ENCODE results near the gene STIM1.
"Not testable (repeated sequence)": the region's sequence is repeated elsewhere in the genome, so short reads cannot be mapped to it uniquely, and the experiment has no call there.

STIM1 gene

DNA sequence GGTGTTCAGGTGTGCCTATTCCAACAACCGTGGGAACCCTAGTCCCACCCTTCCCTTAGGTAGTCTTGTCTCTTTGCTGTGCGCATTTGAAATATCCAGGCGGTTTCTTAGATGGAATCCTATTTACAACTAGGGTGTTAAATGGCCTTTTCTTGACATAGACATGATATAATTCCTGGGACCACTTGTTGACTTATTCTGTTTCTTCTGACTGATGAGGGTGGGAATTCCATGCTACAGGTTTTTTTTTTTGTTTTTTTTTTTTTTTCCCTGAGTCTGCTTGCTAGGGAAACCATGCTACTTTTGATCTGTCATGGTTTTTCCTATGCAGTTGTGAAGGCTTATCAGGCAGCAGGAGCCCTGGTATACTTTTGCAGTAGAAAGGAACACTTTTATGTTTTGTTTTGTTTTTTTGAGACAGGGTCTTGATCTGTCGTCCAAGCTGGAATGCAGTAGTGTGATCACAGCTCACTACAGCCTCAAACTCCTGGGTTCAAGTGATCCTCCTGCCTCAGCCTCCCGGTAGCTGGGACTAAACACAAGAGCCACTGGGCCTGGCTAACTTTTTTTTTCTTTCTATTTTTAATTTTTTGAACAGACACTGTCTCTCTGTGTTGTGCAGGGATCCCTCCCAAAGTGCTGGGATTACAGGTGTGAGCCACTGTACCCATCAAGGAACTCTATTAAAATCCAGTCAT is 1.5 kb downstream of the STIM1 start:
- no peak for DNase-seq

DNA sequence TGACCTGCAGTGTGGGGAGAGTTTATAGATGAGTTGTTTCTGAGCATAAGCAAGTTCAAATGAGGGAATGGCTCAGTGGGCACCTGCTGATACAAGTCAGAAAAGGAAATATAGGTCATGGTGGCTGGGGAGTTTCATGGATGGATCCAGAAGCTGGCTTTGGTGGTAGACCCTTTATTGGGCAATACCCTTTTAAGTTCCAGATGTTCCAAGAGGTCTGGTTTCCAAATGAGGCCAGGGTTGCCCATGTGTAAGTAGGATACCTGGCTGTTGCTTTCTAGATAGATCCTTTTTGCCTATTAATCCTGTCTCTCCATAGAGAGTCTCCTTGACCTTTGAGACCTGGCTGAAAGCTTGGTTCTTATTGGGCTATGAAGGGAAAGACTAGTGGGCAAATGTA is 2.2 kb downstream of the STIM1 start:
- DNase-seq: no peak

DNA sequence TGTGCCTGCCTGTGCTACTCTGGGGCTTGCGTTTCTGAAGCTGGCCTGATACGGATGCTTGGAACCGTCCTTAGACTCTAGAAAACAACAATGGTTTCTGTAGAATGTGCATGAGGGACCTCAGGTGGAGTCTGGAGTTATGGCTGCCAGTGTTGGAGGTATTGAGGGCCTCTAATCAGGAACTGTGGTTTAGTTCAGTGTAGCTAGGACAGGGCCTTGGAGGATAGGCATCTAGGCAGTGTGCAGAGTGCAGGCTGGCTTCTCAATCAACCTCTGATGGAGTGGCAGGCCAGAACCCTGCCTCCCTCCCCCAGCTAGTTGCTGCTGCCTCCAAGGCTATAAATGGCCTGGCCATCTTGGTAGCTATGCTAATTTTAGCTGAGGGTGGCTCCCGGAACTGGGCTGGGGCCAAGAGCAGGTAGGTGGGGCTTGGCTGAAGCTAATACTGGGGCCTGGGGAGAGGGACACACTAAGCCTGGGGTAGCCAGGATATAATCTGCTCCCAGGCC is 4.0 kb downstream of the STIM1 start:
- no peak for DNase-seq

DNA sequence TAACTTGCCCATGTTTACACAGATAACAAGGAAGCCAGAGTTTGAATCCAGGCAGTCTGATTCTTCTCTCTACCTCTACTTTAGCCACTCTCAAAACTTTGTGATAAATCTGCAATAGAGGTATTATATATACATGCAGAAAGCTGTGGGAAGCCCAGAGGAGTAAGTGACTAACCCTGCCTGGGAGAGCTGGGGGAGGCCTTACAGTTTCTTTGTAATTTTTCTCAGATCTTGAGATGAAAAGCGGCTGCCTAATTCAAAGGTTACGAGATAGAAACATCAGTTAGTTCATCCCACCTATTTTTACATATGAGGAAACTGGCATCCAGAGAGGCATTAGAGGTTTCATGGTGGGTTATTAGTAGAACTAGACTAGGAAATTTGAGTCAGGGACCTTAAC is 4.9 kb downstream of the STIM1 start:
- DNase-seq: no peak

DNA sequence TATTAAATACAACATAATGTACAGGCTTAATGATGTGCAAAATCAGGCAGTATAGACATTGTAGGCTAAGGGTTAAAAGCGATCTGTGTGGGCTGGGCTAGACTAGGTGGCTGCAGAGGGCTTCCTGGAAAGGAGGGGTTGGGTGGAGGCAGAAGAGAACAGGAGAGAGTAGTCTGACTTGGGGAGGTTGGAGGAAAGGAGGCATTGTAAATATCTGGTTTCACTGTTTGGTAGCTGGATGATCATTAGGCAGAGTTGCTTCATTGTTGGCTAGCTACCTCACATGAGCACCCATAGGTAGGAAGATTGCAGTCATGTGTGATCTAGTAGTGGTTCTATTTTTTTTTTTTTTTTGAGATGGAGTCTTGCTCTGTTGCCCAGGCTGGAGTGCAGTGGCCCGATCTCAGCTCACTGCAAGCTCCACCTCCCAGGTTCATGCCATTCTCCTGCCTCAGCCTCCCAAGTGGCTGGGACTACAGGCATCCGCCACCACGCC is 5.5 kb downstream of the STIM1 start:
- DNase-seq: not testable (repeated sequence)

DNA sequence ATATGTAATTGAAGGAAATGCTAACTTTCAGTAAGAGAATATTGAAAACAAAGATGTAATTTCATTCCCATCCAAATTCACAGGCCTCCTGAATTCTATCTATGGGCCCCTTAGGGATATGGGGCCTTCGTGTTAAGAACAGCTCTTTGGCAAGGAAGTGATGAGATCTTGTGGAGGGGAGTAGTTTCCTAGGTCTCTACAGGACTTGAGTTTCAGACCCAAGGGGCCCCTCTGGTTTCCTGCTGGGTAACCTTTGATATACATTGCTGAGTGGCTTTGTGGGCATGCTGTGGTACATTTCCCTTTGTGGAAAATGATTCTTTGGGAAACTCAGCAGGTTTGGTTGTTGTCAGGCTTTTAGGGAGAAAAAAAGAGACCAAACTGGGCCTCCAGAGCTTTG is 6.2 kb downstream of the STIM1 start:
- DNase-seq: no peak

DNA sequence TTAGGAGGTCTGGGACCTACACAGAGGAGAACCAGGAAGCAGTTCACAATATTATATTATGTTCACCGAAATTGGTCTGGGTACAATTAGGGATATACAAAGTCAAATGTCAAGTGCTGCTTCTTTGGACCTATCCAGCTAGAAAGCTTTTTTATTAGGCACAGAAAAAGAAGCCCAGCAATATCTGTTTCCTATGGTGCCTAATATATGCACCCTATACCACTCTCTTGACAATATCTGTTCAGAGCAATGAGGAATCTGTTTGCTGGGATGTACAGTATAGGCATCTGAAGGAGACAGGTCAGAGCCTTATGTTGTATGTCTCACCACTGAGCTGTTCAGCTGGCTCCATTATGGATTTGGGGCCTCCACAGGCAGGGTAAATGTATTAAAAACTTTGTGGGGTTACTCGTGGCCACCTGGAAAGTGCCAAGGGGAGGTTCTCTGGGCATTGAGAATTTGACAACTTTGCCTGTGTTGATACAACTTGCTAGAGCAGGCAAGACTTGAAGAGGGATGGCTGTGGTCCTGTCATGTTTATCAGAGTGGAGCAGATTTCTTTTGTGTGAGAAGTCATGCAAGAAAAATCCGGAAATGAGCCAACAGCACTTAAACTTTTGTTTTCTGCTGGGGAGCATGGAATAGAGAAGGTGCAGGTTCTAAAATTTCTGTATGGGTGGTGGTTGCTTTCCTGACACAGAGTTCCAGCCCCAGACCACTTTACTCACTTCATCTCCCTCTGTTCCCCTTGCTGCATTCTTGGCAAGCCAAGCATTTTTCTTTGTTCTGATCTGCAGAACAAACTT is 10.1 kb downstream of the STIM1 start:
- DNase-seq: no peak

DNA sequence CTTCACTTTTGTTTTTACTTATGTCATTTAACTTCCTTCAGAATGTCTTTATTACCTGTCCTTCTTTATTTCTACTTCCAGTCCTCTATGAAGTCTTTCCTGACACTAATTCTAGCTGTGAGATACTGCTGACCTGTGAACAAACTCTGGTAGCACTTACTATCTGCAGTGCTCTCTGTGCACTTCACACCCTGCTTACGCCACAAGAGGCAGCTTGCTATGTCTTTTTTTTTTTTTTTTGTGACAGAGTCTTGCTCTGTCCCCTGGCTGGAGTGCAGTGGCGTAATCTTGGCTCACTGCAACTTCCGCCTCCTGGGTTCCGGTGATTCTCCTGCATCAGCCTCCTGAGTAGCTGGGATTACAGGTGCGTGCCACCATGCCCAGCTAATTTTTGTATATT is 10.7 kb downstream of the STIM1 start:
- DNase-seq: no peak

DNA sequence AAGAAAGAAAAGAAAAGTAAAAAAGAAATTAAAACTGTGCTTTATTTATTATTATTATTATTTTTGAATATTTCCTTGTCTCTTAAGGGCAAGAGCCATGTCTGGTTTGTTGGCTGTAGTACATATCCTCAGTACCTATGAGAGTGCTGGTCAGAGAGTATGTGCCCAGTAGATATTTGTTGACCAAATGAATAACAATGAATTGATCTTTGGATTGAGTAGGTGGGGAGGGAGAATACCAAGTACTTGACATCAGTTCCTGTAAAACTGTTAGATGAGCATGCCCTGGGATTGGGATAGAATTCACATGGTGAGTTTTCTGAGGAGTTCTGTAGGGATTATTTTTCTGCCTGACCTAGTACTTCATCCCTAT is 11.4 kb downstream of the STIM1 start:
- no peak for DNase-seq

DNA sequence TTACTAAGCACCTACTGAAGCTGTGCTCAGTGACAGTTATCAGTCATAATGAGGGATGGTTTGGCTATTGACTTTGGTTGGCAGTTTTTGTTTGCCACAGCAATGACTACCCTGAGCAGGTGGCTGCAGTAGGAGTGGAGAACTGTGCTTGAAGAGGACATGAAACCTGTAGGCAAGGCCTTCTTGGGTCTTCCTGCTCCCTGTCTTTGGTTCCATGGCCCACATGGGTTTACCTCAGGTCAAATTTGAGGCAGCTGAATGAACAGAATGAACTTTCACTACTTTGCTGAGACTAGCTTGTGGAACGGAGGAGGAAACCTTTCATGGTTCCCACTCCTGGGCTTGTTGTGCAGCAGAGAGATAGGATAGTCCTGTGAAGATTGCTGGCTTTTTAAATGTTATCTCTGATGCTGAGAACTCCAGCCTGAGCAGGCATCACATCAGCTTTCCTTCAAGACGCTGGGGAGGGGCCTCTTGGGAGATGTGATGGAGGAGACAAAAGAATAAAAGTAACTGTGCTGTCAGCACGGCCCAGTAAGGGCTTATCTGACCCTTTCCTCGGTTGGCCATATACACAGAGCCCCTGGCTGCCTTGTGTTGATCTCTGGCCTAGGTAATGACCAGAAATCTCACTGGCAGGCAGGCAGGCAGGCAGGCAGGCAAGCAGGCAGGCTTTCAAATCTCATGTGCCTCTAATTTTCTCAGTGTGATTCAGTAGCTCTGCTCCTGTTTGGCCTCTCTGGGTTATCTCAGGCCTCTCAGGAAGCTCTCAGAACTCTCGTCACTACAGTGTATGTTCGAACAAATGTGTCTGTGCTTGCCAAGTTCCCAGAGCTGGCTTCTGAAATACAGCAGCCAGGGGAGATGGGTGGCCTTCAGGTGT is 12.0 kb downstream of the STIM1 start:
- no peak for DNase-seq

DNA sequence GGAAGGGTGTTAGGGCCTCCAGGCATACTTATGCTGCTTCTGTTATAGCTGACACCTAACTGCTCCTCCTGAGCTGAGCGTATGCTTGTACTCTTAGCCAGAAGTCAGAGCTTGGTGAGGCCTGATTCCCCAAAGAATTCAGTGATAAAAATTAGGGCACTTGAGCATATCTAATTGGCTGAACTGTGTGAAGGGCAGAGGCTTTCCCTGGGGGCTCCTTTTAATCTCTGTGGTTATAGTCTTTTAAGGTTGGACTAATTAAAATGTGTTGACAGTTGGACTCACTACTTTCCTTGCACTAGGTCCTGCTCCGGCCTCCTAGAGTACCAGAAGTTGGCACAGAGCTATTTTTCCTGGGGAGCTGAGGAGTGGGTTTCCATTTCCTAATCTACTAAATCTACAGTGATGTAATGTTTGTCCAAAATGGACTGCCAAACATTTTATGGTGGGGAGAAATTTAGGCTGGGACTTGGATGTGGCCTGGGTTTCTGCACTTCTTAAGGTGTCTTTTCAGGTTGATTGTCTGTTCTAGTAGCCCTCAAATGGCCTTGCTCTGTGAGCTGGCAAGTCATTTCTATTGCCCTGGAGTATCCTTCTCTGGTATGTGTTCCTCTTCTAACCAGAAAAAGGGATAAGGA is 18.4 kb downstream of the STIM1 start:
- DNase-seq: no peak

DNA sequence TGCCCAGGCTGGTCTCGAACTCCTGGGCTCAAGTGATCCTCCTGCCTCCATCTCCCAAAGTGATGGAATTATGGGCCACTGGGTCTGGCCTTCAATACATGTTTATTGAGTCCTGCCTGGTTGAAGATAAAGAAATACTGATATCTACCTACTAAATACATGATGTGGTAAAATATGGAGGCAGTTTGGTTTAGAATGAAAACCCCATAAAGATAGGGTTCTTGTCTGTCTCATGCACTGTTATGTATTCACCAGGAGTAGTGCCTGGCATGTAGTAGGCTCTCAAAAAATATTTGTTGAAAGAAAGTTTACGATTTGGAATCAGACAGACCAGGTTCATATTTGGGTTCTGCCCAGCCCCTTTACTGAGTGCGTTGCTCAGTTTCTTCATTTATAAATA is 21.1 kb downstream of the STIM1 start:
- DNase-seq: no peak

DNA sequence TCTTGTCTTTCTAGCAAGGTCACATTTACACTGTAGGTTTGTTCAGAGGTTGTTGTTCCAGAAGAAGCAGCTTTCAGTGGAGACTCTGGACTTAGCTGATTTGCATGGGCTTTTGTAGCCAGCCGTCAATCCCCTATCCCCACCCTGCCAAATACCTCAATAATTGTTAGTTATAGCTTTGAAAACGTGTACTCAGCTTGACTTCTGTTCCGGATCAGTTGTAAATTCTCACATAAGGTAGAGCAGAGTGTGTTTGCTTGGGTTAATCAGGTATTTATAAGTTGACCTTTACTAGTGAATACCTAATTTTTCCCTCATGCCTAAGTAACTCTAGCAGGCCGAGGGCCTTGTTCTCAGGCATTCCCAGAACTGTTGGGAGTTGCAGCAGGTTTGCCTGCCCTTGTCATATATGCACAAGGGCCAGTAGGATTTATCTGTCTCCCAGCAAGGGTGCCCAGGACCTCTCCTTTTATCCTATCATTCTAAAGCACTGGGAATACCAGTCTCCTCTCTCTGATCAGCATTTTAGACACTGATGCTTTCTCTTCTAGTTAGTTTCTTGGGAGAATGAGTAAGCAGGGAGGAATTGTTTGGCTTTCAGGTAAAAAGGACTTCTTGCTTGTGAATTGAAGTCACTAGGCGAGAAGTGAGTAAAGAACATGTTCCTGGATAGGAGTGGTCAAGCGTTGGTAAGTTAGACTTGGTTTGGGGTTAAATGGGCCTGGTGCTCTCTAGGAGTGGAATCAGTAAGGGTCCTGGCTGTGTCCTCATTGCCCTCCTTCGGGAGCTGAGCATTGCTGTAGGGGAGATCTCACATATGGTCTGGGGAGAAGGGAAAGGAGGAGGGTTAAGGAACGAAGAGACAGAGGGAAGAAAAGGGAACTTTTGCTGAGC is 22.1 kb downstream of the STIM1 start:
- DNase-seq: no peak

DNA sequence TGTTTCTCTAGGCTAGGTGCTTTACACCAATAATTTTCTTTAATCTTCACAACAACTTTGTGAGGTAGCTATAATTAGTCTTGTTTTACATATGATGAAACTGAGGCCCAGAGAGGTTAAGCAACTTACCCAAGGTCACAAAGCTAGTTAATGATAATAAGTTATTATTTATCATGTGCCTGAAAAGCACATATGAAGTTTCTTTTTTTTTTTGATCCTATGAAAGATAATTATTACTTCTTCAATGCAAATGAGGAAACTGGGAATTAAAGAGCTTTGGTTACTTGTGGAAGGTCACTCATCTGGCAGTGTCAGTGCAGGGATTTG is 22.8 kb downstream of the STIM1 start:
- no peak for DNase-seq

DNA sequence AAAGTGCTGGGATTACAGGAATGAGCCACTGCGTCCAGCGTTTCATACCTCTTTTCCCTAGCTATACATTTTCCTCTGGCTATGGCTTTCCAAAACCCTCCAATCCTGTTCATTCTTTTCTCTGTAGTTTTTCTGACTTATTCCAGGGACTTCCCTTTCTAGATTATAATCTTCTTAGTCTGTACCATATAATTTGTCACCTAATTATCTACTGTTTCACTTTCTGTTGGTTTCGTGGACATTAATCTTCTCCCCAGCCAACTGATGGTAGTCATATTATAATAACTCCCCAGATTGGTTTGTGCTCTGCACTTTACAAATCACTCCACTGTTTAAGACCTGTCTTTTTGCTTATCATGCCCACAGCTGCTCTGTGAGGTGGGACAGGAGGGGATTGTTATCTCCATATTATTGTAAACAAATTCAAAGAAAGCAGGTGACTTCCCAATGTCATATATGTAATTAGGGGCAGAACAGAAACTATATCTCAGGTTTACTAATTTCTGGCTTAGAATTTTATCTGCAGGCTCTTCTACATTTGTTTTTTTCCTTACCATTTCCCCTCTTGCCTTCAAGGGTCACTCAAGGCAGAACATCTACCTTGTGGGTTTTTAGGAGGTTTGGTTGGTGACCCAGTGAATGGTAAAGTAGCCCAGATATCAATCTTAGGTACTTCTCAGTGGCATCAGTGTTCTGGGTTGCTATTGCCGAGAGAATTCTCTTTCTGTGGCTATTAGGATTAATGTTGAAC is 23.9 kb downstream of the STIM1 start:
- no peak for DNase-seq

DNA sequence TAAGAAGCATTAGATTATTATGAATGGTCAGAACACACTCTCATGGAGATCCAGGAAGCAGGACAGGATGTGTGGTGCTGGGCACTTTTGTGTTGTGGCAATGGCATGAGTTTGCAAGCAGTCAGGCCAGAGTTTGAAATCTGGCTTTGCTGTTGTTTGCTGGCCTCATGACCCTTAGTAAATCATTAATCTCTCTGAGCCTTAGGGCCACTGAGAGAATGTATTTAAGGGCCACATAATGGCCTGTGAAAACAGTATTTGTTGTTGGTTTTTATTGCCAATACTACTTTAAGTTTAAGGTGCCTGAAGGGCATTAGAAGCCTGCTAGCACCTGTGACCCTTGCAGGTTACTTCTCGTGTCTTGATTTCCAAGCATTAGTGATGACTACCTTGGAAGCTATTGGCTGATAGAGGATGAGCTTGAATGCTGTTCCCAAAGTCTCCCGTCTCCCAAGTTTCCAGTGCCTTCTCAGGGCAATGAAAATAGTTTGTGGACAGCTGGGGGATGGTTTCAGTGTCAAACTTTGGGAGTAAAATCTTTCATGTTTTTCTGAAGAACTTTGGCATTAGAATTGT is 24.6 kb downstream of the STIM1 start:
- no peak for DNase-seq

DNA sequence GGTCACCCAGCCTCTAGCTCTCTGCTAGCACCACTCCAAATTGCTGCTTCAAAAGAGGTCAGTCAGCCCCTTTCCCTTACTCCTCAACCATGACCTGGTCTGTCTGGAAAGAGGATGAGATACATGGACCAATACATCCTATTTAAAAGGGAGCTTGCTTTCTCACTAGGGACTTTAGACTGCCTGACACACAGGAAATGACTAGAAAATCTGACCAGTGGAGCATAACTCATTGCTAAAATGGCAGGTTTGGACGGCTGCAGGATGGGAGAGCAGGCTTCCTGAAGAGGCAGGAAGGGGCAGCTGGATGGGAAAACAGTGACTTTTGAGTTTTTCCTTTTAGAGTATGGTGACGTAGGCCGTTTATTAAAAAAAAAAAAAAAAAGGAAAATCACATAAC is 25.3 kb downstream of the STIM1 start:
- peak in 1 of 2 experiments; percentile 38 for DNase-seq

DNA sequence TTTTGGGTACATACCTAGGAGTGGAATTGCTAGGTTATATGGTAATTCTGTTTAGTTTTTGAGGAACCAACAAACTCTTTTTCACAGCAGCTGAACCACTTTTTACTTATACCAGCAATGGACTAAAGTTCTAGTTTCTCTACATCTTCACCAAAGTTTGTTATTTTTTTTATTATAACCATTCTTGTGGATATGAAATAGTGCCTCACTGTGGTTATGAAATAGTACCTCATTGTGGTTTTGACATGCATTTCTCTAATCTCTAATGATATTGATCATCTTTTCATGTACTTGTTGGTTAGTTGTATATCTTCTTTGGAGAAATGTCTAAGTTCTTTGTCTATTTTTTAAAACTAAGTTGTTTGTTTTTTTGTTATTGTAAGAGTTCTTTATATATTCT is 27.2 kb downstream of the STIM1 start:
- DNase-seq: no peak

DNA sequence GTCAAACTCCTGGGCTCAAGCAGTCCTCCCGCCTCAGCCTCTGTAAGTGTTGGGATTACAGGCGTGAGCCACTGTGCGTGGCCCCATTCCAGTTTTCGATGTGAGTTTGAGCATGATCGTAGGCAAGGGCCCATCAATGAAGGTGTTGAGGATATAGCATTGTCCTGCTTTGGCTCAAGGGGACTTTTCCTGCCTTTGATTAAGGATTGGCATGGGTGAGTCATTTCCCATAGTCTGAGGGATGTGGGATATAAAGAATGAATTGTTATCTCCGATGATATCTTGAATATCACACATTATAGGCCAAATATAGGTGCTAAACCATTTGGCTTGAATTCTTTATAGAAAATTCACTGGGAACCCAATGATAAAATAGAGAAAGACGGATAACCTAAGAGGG is 30.4 kb downstream of the STIM1 start:
- no peak for DNase-seq

DNA sequence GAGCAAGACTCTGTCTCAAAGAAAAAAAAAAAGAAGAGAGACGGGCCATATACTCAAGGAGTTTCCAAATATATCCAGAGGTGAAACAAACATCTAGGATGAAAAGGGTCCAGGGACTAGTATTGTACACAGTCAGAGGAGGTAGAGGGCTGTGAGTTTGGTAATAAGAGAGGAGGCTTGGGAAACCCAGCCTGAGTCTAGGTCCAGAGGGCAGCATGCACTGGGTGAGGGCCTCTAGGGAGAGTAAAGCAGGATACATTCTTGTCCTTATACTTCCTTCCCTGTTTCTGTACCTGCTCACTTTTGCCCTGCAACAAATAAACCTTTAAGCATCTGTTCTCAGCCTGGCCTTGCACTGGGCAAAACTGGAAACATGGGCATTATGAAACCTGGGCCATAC is 31.5 kb downstream of the STIM1 start:
- DNase-seq: no peak

DNA sequence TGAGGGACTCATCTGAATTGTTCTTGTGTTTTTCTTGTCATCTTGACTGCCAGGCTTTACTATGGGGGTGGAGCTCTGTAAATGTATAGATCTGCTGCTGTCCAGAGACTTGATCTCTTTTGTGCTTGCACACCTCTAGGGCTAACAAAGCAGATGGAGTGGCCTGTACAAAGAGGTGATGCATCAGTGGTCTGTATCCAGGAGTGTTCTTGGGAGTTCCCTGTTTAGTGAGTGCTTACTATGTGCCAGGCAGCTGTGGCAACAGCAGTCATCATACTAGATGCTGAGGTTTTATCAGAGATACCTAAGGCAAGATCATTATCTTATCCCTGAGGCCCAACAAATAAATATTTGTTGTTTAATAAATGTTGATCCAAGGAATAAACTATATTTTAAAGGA is 33.4 kb downstream of the STIM1 start:
- DNase-seq: no peak

All from NCI-H2081 (cell line).